HCT116 (cell line): ENCODE measurements around the gene RAI14. TPM values are rescaled to one million over a fixed set of nuclear protein-coding genes. Genes with fewer than 3 reads are reported as not detected.

Source experiments
- ATAC-seq: fragments of 200-7000 bp; cut with Tn5 transposase; 2 replicates; pipeline ENCODE4 v1.9.1; 2020; ENCODE audit warnings: mild to moderate bottlenecking, moderate library complexity
- BruUV-seq: library from RNA; stranded (reverse); fragments of 400-500 nt; replicated peaks from 2 replicates; lab custom pipeline; 2021; lab: Mats Ljungman, UMichigan
- CTCF ChIA-PET: fragments of 300-600 bp; sonication (Branson Sonifier 250); formaldehyde crosslinking; loops from one replicate; lab custom pipeline; 2021; ENCODE audit warnings: antibody characterized with exemption; lab: Charles Lee
- POLR2A ChIA-PET: fragments of 300-600, 350-600 bp; sonication (Branson Sonifier 250); formaldehyde crosslinking; loops from one replicate; lab custom pipeline; 2021; ENCODE audit warnings: antibody characterized with exemption; lab: Charles Lee
- RAD21 ChIA-PET, 2 experiments: fragments of 300-600 bp; sonication (Branson Sonifier 250); formaldehyde crosslinking; loops; one replicate each; lab custom pipeline; 2023; ENCODE audit warnings: low total read pairs in 2 of 2; ENCODE audit not compliant: uncharacterized antibody in 2 of 2, unreplicated experiment in 2 of 2, low non-redundant PET in 1 of 2; lab: Charles Lee
- DNase-seq: peaks from one replicate; pipeline ENCODE4 v3.0.0-alpha.2; 2010; ENCODE audit warnings: low read depth, low spot score
- H2AFZ ChIP-seq: fragments of 200-600 bp; shearing (Covaris generic), sonication (generic); 2 replicates; pipeline ENCODE4 v1.6.1; 2017; ENCODE audit warnings: low read depth, mixed run types, mixed read lengths, antibody characterized with exemption, low read length; ENCODE audit not compliant: poor library complexity, severe bottlenecking
- H3K27ac ChIP-seq: 2 replicates; pipeline ENCODE4 v1.5.1; 2012; ENCODE audit warnings: low read depth, low read length
- H3K27me3 ChIP-seq: fragments of 200-600 bp; sonication (generic); 2 replicates; pipeline ENCODE4 v1.6.1; 2016; ENCODE audit warnings: mixed run types, low read length, mixed read lengths; ENCODE audit not compliant: insufficient read depth
- H3K36me3 ChIP-seq, 2 experiments: fragments of 200-500 bp in 1 of 2; fragments of 200-600 bp in 1 of 2; sonication (Bioruptor generic) in 1 of 2; sonication (generic) in 1 of 2; 2 replicates each; pipeline versions ENCODE4 v1.5.1 to v1.6.1; 2014 to 2016; ENCODE audit warnings: low read length in 2 of 2, inconsistent platforms in 1 of 2, mixed read lengths in 1 of 2, mixed run types in 1 of 2; ENCODE audit not compliant: insufficient read depth in 2 of 2, control insufficient read depth in 1 of 2
- H3K4me1 ChIP-seq, 2 experiments: fragments of 200-600 bp in 1 of 2; sonication (generic) in 1 of 2; 2 replicates each; pipeline versions ENCODE4 v1.5.1 to v1.6.1; 2012 to 2017; ENCODE audit warnings: low read length in 2 of 2, inconsistent platforms in 1 of 2, mild to moderate bottlenecking in 1 of 2, mixed read lengths in 1 of 2, mixed run types in 1 of 2, moderate library complexity in 1 of 2; ENCODE audit not compliant: insufficient read depth in 2 of 2, control insufficient read depth in 1 of 2
- H3K4me2 ChIP-seq: fragments of 200-600 bp; sonication (generic); 2 replicates; pipeline ENCODE4 v1.6.1; 2017; ENCODE audit warnings: mixed run types, low read length, mixed read lengths
- H3K4me3 ChIP-seq, 2 experiments: fragments of 200-600 bp in 1 of 2; sonication (generic) in 1 of 2; replicated peaks in 1 of 2; 2 replicates each; pipeline ENCODE4 v1.5.1; 2011 to 2016; ENCODE audit warnings: low read length in 2 of 2, control low read depth in 1 of 2, low read depth in 1 of 2, mild to moderate bottlenecking in 1 of 2, mixed read lengths in 1 of 2, mixed run types in 1 of 2
- H3K79me2 ChIP-seq: fragments of 200-600 bp; sonication (generic); 2 replicates; pipeline ENCODE4 v1.6.1; 2017; ENCODE audit warnings: mild to moderate bottlenecking, mixed run types, low read length, moderate library complexity, mixed read lengths; ENCODE audit not compliant: insufficient read depth
- H3K9ac ChIP-seq: fragments of 200-600 bp; sonication (generic); 2 replicates; pipeline ENCODE4 v1.6.1; 2016; ENCODE audit warnings: low read length, mixed read lengths
- H3K9me2 ChIP-seq: fragments of 200-600 bp; sonication (generic), shearing (Covaris generic); 2 replicates; pipeline ENCODE4 v1.6.1; 2017; ENCODE audit warnings: mixed run types, mild to moderate bottlenecking, moderate library complexity; ENCODE audit not compliant: insufficient read depth
- H3K9me3 ChIP-seq, 2 experiments: fragments of 200-500 bp in 1 of 2; fragments of 200-600 bp in 1 of 2; sonication (Bioruptor generic) in 1 of 2; sonication (generic) in 1 of 2; 2 replicates each; pipeline ENCODE4 v1.6.1; 2014 to 2017; ENCODE audit warnings: low read length in 2 of 2, mixed read lengths in 2 of 2, inconsistent platforms in 1 of 2, low read depth in 1 of 2, mild to moderate bottlenecking in 1 of 2, mixed run types in 1 of 2, moderate library complexity in 1 of 2; ENCODE audit not compliant: control insufficient read depth in 1 of 2, insufficient read depth in 1 of 2
- H4K20me1 ChIP-seq: fragments of 200-600 bp; sonication (generic), shearing (Covaris generic); 2 replicates; pipeline ENCODE4 v1.6.1; 2017; ENCODE audit warnings: mixed run types, mild to moderate bottlenecking, moderate library complexity; ENCODE audit not compliant: insufficient read depth
- CBX3 ChIP-seq: IDR thresholded peaks from 2 replicates; pipeline ENCODE4 v1.6.1; 2012; ENCODE audit warnings: low read depth
- CEBPB ChIP-seq: IDR thresholded peaks from 2 replicates; pipeline ENCODE4 v1.6.1; 2012; ENCODE audit warnings: low read depth
- EGR1 ChIP-seq: IDR thresholded peaks from 2 replicates; pipeline ENCODE4 v1.6.1; 2012; ENCODE audit warnings: low read depth
- EZH2 ChIP-seq: fragments of 200-600 bp; sonication (generic); IDR thresholded peaks from 2 replicates; pipeline ENCODE4 v1.6.1; 2017; ENCODE audit warnings: antibody characterized with exemption, mixed run types
- EZH2phosphoT487 ChIP-seq: fragments of 200-600 bp; IDR thresholded peaks from 2 replicates; pipeline ENCODE4 v1.6.1; 2018; ENCODE audit warnings: antibody characterized with exemption, borderline replicate concordance
- FOSL1 ChIP-seq: IDR thresholded peaks from 2 replicates; pipeline ENCODE4 v1.6.1; 2012; ENCODE audit warnings: low read depth
- POLR2A ChIP-seq: IDR thresholded peaks from 2 replicates; pipeline ENCODE4 v1.7.0; 2011; ENCODE audit warnings: borderline replicate concordance; ENCODE audit not compliant: insufficient read depth, insufficient read length; ENCODE audit errors: extremely low read depth
- POLR2AphosphoS5 ChIP-seq: IDR thresholded peaks from 2 replicates; pipeline ENCODE4 v1.6.1; 2011; ENCODE audit warnings: mild to moderate bottlenecking, low read depth, low read length, moderate library complexity
- RAD21 ChIP-seq: IDR thresholded peaks from 2 replicates; pipeline ENCODE4 v1.6.1; 2012; ENCODE audit warnings: low read depth, mild to moderate bottlenecking
- SIN3A ChIP-seq: IDR thresholded peaks from 2 replicates; pipeline ENCODE4 v1.6.1; 2012; ENCODE audit warnings: low read depth
- SP1 ChIP-seq: IDR thresholded peaks from 2 replicates; pipeline ENCODE4 v1.6.1; 2012; ENCODE audit warnings: low read depth
- YY1 ChIP-seq: IDR thresholded peaks from 2 replicates; pipeline ENCODE4 v1.6.1; 2011; ENCODE audit warnings: low read length, low read depth, moderate library complexity, mild to moderate bottlenecking; ENCODE audit not compliant: insufficient replicate concordance; ENCODE audit errors: extremely low read depth
- ZFX ChIP-seq: fragments of 450-650 bp; IDR thresholded peaks from 2 replicates; pipeline ENCODE4 v1.6.1; 2017
- ZNF274 ChIP-seq: fragments of 200-500 bp; sonication (Bioruptor generic); IDR thresholded peaks from 2 replicates; pipeline ENCODE4 v1.6.1; 2014; ENCODE audit warnings: mild to moderate bottlenecking, low read depth, low read length, inconsistent platforms
- intact Hi-C: fragments of 100-400 bp; cut with micrococcal nuclease; formaldehyde crosslinking; loops from 2 replicates; pipeline ENCODE4 v1.10.0; 2022
- total RNA-seq: library from RNA; stranded (reverse); gene quantifications from one replicate; pipeline ENCODE4 v1.2.1, GENCODE V29; 2021; ENCODE audit not compliant: unreplicated experiment
- TF ChIP-seq, protein P1 (sequence below), 3 experiments: fragments of 200-600 bp in 1 of 3; sonication (generic) in 1 of 3; IDR thresholded peaks in 2 of 3; conservative IDR thresholded peaks in 1 of 3; 2 replicates each; pipeline ENCODE4 v1.5.1; 2012 to 2017; ENCODE audit warnings: low read depth in 2 of 3, low read length in 2 of 3, antibody characterized with exemption in 1 of 3, borderline replicate concordance in 1 of 3, control low read depth in 1 of 3, mild to moderate bottlenecking in 1 of 3, mixed read lengths in 1 of 3, mixed run types in 1 of 3, moderate library complexity in 1 of 3; ENCODE audit not compliant: insufficient read depth in 1 of 3
- TF ChIP-seq, protein P2 (sequence below): IDR thresholded peaks from 2 replicates; pipeline ENCODE4 v1.6.1; 2012
- TF ChIP-seq, protein P3 (sequence below): IDR thresholded peaks from 2 replicates; pipeline ENCODE4 v1.6.1; 2012
- TF ChIP-seq, protein P4 (sequence below): IDR thresholded peaks from 2 replicates; pipeline ENCODE4 v1.6.1; 2011; ENCODE audit warnings: mild to moderate bottlenecking, low read length, moderate library complexity; ENCODE audit not compliant: insufficient replicate concordance; ENCODE audit errors: extremely low read depth

Gene RAI14
- total RNA-seq, 1 experiment from 2014 or later: 47.9 TPM

DNA sequence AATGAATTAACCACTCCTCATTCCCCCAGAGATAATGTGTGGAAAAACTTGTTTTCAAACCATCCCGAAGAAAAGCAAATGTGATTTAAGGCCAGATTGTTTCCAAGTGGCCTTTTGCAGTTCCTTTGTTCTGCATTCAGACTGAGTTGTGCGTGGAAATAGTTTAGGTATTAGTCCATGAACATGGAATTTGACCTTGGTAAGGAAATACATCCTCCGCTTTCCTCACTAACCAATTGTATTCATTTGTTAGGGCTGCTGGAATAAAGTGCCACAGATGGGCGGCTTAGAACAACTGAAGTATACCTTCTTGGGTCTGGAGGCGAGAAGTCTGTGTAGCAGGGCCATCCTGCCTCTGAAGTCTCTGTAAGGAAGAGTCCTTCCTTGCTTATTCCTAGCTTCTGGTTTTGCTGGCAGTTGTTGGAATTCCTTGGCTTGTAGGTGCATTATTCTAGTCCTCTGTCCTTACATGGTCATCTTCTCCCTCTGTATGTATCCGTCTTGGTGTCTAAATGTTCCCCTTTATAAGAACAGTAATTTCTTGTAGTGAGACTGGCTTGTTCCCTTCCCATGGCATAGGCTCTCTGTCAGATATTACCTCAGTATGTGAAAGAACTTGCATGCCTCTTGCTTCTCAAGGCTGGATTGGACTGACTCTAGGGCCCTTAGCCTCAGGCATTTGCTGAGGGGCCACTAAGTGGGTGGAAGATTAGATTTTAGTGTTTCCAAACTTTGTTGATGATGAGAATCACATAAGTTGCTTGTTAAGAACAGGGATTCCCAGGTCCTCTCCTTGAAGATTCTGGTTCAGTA lies 53.9 kb downstream of the RAI14 start:
- ChIA-PET CTCF (no interaction called here), POLR2A (no interaction called here)

More for the DNA sequence above, 53.9 kb downstream of the RAI14 start:
- Histone ChIP-seq H2AFZ (no peak overlapping the region), H3K27ac (no peak overlapping the region), H3K4me1 (peaks cover 0 to 7% of the 10 kb centered on the region in 2 experiments; a peak in 1 of 4 replicates), H3K4me3 (no peak overlapping the region), H3K27me3 (no peaks in the 10 kb centered on the region), H3K9ac (no peak overlapping the region), H3K79me2 (peaks cover 3% of the 10 kb centered on the region; the same call in 1 of the 2 replicates), H3K36me3 (0 out of 4 replicates have a peak, but pooled peaks cover 0 to 2% of the 10 kb centered on the region in 2 experiments), H3K9me3 (no peaks in the 10 kb centered on the region), H4K20me1 (no peaks in the 10 kb centered on the region), H3K4me2 (no peak overlapping the region), H3K9me2 (no peaks in the 10 kb centered on the region)
- RAD21 ChIA-PET: no interaction called here
- TF ChIP-seq POLR2AphosphoS5: no peak
- TF ChIP-seq, protein P1, sequence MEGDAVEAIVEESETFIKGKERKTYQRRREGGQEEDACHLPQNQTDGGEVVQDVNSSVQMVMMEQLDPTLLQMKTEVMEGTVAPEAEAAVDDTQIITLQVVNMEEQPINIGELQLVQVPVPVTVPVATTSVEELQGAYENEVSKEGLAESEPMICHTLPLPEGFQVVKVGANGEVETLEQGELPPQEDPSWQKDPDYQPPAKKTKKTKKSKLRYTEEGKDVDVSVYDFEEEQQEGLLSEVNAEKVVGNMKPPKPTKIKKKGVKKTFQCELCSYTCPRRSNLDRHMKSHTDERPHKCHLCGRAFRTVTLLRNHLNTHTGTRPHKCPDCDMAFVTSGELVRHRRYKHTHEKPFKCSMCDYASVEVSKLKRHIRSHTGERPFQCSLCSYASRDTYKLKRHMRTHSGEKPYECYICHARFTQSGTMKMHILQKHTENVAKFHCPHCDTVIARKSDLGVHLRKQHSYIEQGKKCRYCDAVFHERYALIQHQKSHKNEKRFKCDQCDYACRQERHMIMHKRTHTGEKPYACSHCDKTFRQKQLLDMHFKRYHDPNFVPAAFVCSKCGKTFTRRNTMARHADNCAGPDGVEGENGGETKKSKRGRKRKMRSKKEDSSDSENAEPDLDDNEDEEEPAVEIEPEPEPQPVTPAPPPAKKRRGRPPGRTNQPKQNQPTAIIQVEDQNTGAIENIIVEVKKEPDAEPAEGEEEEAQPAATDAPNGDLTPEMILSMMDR (IDR thresholded peaks at IDR 0.05 in 2 of 3, conservative IDR thresholded peaks at IDR 0.05 in 1 of 3; ENCODE audit: borderline replicate concordance in 1 of 3, insufficient read depth in 1 of 3, low read depth in 2 of 3, low read length in 2 of 3): no peak
- TF ChIP-seq, protein P2, sequence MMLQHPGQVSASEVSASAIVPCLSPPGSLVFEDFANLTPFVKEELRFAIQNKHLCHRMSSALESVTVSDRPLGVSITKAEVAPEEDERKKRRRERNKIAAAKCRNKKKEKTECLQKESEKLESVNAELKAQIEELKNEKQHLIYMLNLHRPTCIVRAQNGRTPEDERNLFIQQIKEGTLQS: no peak
- TF ChIP-seq SP1: no peak
- TF ChIP-seq ZNF274: no peak
- TF ChIP-seq YY1: no peak
- no peak for TF ChIP-seq EZH2
- no peak for TF ChIP-seq EGR1
- no peak for TF ChIP-seq EZH2phosphoT487
- no peak for TF ChIP-seq ZFX
- TF ChIP-seq CBX3: no peak
- no peak for TF ChIP-seq SIN3A
- no peak for TF ChIP-seq FOSL1
- no peak for TF ChIP-seq POLR2A
- TF ChIP-seq CEBPB: no peak
- TF ChIP-seq, protein P3, sequence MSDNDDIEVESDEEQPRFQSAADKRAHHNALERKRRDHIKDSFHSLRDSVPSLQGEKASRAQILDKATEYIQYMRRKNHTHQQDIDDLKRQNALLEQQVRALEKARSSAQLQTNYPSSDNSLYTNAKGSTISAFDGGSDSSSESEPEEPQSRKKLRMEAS: no peak
- TF ChIP-seq, protein P4, sequence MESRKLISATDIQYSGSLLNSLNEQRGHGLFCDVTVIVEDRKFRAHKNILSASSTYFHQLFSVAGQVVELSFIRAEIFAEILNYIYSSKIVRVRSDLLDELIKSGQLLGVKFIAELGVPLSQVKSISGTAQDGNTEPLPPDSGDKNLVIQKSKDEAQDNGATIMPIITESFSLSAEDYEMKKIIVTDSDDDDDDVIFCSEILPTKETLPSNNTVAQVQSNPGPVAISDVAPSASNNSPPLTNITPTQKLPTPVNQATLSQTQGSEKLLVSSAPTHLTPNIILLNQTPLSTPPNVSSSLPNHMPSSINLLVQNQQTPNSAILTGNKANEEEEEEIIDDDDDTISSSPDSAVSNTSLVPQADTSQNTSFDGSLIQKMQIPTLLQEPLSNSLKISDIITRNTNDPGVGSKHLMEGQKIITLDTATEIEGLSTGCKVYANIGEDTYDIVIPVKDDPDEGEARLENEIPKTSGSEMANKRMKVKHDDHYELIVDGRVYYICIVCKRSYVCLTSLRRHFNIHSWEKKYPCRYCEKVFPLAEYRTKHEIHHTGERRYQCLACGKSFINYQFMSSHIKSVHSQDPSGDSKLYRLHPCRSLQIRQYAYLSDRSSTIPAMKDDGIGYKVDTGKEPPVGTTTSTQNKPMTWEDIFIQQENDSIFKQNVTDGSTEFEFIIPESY: no peak
- TF ChIP-seq RAD21: no peak
- no TSS peak for BruUV-seq
- ATAC-seq (no peak), DNase-seq (no peak)
- intact Hi-C loops: no loop called here
